ENCODE measurements around the gene SERPINB8.

The SERPINB8 gene

GRCh38 chr18:63965716-63966330 lies 4.1 kb upstream of the SERPINB8 start:
- no peak for DNase-seq (ENCODE audit: low read depth)

GRCh38 chr18:63970809-63971205 lies 926 bp downstream of the SERPINB8 start:
- DNase-seq (ENCODE audit: low read depth) = no peak

GRCh38 chr18:63971320-63972001 lies 1.6 kb downstream of the SERPINB8 start:
- DNase-seq (ENCODE audit: low read depth) = no peak

GRCh38 chr18:63972002-63972376 lies 2.1 kb downstream of the SERPINB8 start:
- DNase-seq (ENCODE audit: low read depth) = no peak

- DNase-seq (ENCODE audit: low read depth) = no peak
Measured at GRCh38 chr18:63974991-63975390, 5.1 kb downstream of the SERPINB8 start.

- DNase-seq (ENCODE audit: low read depth) = no peak
Measured at GRCh38 chr18:63975628-63976027, 5.7 kb downstream of the SERPINB8 start.

GRCh38 chr18:63977040-63977439 lies 7.2 kb downstream of the SERPINB8 start:
- DNase-seq (ENCODE audit: low read depth) = no peak

- DNase-seq (ENCODE audit: low read depth) = no peak
Measured at GRCh38 chr18:63979409-63979920, 9.6 kb downstream of the SERPINB8 start.

- DNase-seq (ENCODE audit: low read depth) = no peak
Measured at GRCh38 chr18:63980027-63980426, 10.1 kb downstream of the SERPINB8 start.

GRCh38 chr18:63980896-63981460 lies 11.1 kb downstream of the SERPINB8 start:
- DNase-seq (ENCODE audit: low read depth) = no peak

- no peak for DNase-seq (ENCODE audit: low read depth)
Measured at GRCh38 chr18:63981719-63982118, 11.8 kb downstream of the SERPINB8 start.

GRCh38 chr18:63982361-63982760 lies 12.5 kb downstream of the SERPINB8 start:
- DNase-seq (ENCODE audit: low read depth) = no peak

- no peak for DNase-seq (ENCODE audit: low read depth)
Measured at GRCh38 chr18:63986885-63987284, 17.0 kb downstream of the SERPINB8 start.

GRCh38 chr18:63987743-63988142 lies 17.9 kb downstream of the SERPINB8 start:
- no peak for DNase-seq (ENCODE audit: low read depth)

- DNase-seq (ENCODE audit: low read depth) = no peak
Measured at GRCh38 chr18:63992751-63993150, 22.9 kb downstream of the SERPINB8 start.

GRCh38 chr18:63994783-63995399 lies 25.0 kb downstream of the SERPINB8 start:
- no peak for DNase-seq (ENCODE audit: low read depth)

- DNase-seq (ENCODE audit: low read depth) = no peak
Measured at GRCh38 chr18:63997041-63997440, 27.2 kb downstream of the SERPINB8 start.

GRCh38 chr18:63997606-63998005 lies 27.7 kb downstream of the SERPINB8 start:
- DNase-seq (ENCODE audit: low read depth) = no peak

- DNase-seq (ENCODE audit: low read depth) = no peak
Measured at GRCh38 chr18:63999871-64000270, 30.0 kb downstream of the SERPINB8 start.

- no peak for DNase-seq (ENCODE audit: low read depth)
Measured at GRCh38 chr18:64002581-64002980, 32.7 kb downstream of the SERPINB8 start.

GRCh38 chr18:64009305-64009704 lies 39.4 kb downstream of the SERPINB8 start:
- DNase-seq (ENCODE audit: low read depth) = no peak

GRCh38 chr18:64011513-64011912 lies 41.6 kb downstream of the SERPINB8 start:
- no peak for DNase-seq (ENCODE audit: low read depth)

- DNase-seq (ENCODE audit: low read depth) = no peak
Measured at GRCh38 chr18:64017870-64018269, 48.0 kb downstream of the SERPINB8 start.
